Endothelial cell of umbilical vein (primary cell): Measurements from ENCODE around the gene ZNF835. TPM values are rescaled to one million over a fixed set of nuclear protein-coding genes. Genes with fewer than 3 reads are reported as not detected.

Experiments used
- BruUV-seq: library from RNA; stranded (reverse); fragments of 400-500 nt; replicated peaks from 2 replicates; lab custom pipeline; 2021; lab: Mats Ljungman, UMichigan
- CTCF ChIA-PET: fragments of 300-600, 350-600 bp; sonication (Branson Sonifier 250); formaldehyde crosslinking; loops from one replicate; lab custom pipeline; 2021; ENCODE audit warnings: antibody characterized with exemption, inconsistent platforms; lab: Charles Lee
- POLR2A ChIA-PET: fragments of 300-600, 350-600 bp; sonication (Branson Sonifier 250); formaldehyde crosslinking; loops from one replicate; lab custom pipeline; 2021; ENCODE audit warnings: antibody characterized with exemption, inconsistent platforms; lab: Charles Lee
- DNase-seq: peaks from one replicate; pipeline ENCODE4 v3.0.0-alpha.2; 2011; ENCODE audit warnings: low read depth, low spot score
- FAIRE-seq: peaks from 2 replicates; lab custom pipeline; 2011; peaks lifted over from hg19 to GRCh38; lab: Jason Lieb, UNC
- H2AFZ ChIP-seq: 2 replicates; pipeline ENCODE4 v1.6.0; 2012; ENCODE audit warnings: low read depth, low read length, control low read depth, inconsistent platforms
- H3K27ac ChIP-seq: 2 replicates; pipeline ENCODE4 v1.5.1; 2011; ENCODE audit warnings: low read depth, mild to moderate bottlenecking, control low read depth, low read length, moderate library complexity; ENCODE audit not compliant: insufficient read depth
- H3K27me3 ChIP-seq, 2 experiments: 2 replicates each; pipeline versions ENCODE4 v1.6.0 to v1.6.1; 2011; ENCODE audit warnings: low read length in 2 of 2, mixed read lengths in 1 of 2; ENCODE audit not compliant: control insufficient read depth in 2 of 2, insufficient read depth in 2 of 2
- H3K36me3 ChIP-seq, 2 experiments: 2 replicates in 1 of 2; 3 replicates in 1 of 2; pipeline ENCODE4 v1.5.1; 2011; ENCODE audit warnings: low read length in 2 of 2, mild to moderate bottlenecking in 1 of 2, moderate library complexity in 1 of 2; ENCODE audit not compliant: control insufficient read depth in 2 of 2, insufficient read depth in 2 of 2; ENCODE audit errors: extremely low read depth in 1 of 2
- H3K4me1 ChIP-seq: 3 replicates; pipeline ENCODE4 v1.5.1; 2011; ENCODE audit warnings: mild to moderate bottlenecking, low read length; ENCODE audit not compliant: control insufficient read depth, insufficient read depth; ENCODE audit errors: extremely low read depth
- H3K4me2 ChIP-seq: 2 replicates; pipeline ENCODE4 v1.6.1; 2011; ENCODE audit warnings: low read length, control low read depth, mixed read lengths; ENCODE audit not compliant: insufficient read depth
- H3K4me3 ChIP-seq, 3 experiments: fragments of 200-600 bp in 1 of 3; sonication (generic), shearing (Covaris generic) in 1 of 3; replicated peaks in 1 of 3; 2 replicates each; pipeline ENCODE4 v1.5.1; 2011 to 2016; ENCODE audit warnings: control low read depth in 3 of 3, low read length in 3 of 3, mild to moderate bottlenecking in 2 of 3, inconsistent platforms in 1 of 3, low read depth in 1 of 3, moderate library complexity in 1 of 3; ENCODE audit not compliant: insufficient read depth in 1 of 3
- H3K79me2 ChIP-seq: 2 replicates; pipeline ENCODE4 v1.6.0; 2012; ENCODE audit warnings: low read length, inconsistent platforms; ENCODE audit not compliant: control insufficient read depth, insufficient read depth
- H3K9ac ChIP-seq: replicated peaks from 2 replicates; pipeline ENCODE3; 2011; ENCODE audit warnings: low read length, control low read depth; ENCODE audit not compliant: insufficient read depth; ENCODE audit errors: extremely low read depth
- H3K9me1 ChIP-seq: replicated peaks from 3 replicates; pipeline ENCODE4 v1.6.0; 2011; ENCODE audit warnings: mild to moderate bottlenecking, low read length; ENCODE audit not compliant: control insufficient read depth, insufficient read depth; ENCODE audit errors: extremely low read depth
- H3K9me3 ChIP-seq: replicated peaks from 2 replicates; pipeline ENCODE4 v1.5.1; 2012; ENCODE audit warnings: low read length, inconsistent platforms; ENCODE audit not compliant: control insufficient read depth, insufficient read depth
- H4K20me1 ChIP-seq: replicated peaks from 2 replicates; pipeline ENCODE3; 2011; ENCODE audit warnings: mild to moderate bottlenecking, low read length; ENCODE audit not compliant: control insufficient read depth, insufficient read depth; ENCODE audit errors: extremely low read depth
- EZH2 ChIP-seq: IDR thresholded peaks from 2 replicates; pipeline ENCODE4 v1.6.1; 2012; ENCODE audit warnings: borderline replicate concordance, low read depth, mild to moderate bottlenecking, moderate library complexity, low read length, inconsistent platforms; ENCODE audit not compliant: severe bottlenecking
- FOS ChIP-seq: IDR thresholded peaks from 2 replicates; pipeline ENCODE4 v1.6.1; 2011; ENCODE audit warnings: mild to moderate bottlenecking, low read length, moderate library complexity, borderline replicate concordance; ENCODE audit not compliant: insufficient read depth
- GATA2 ChIP-seq: IDR thresholded peaks from 2 replicates; pipeline ENCODE4 v1.7.0; 2011; ENCODE audit warnings: low read depth, mild to moderate bottlenecking, moderate library complexity, mixed read lengths, low read length; ENCODE audit not compliant: insufficient read length, insufficient read depth
- JUN ChIP-seq: IDR thresholded peaks from 2 replicates; pipeline ENCODE4 v1.6.1; 2011; ENCODE audit warnings: borderline replicate concordance, low read depth; ENCODE audit not compliant: insufficient read length, insufficient read depth
- MYC ChIP-seq: IDR thresholded peaks from one replicate; pipeline ENCODE4 v1.6.1; 2011; ENCODE audit warnings: mild to moderate bottlenecking, low read depth, low read length
- POLR2A ChIP-seq: IDR thresholded peaks from 2 replicates; pipeline ENCODE4 v1.6.1; 2012; ENCODE audit warnings: low read depth, mild to moderate bottlenecking, control low read depth, low read length
- POLR2AphosphoS5 ChIP-seq: IDR thresholded peaks from 2 replicates; pipeline ENCODE4 v1.6.1; 2012; ENCODE audit warnings: low read depth, mild to moderate bottlenecking, control low read depth, low read length, moderate library complexity; ENCODE audit not compliant: insufficient read depth
- dilution Hi-C: fragments of 300-500 bp; cut with MboI; formaldehyde crosslinking; loops from one replicate; pipeline ENCODE4 v1.15.0; 2019; ENCODE audit warnings: low sequenced_read_pairs; ENCODE audit not compliant: extremely low pct_ligation_motif_present
- intact Hi-C: fragments of 100-400 bp; cut with micrococcal nuclease; formaldehyde crosslinking; loops from one replicate; pipeline ENCODE4 v1.10.0; 2022
- polyA plus RNA-seq, 4 experiments: library from polyadenylated mRNA; depleted of rRNA in 3 of 4; stranded (reverse) in 3 of 4; unstranded in 1 of 4; fragments of >200 nt; gene quantifications; 2 replicates each; pipeline versions ENCODE4 v1.2.1 to v1.2.3, GENCODE V29; 2011 to 2012; ENCODE audit warnings: missing spikeins in 1 of 4
- total RNA-seq: library from RNA; stranded (reverse); gene quantifications from 2 replicates; pipeline ENCODE4 v1.2.3, GENCODE V29; 2021
- TF ChIP-seq, protein P1 (sequence below), 2 donors: IDR thresholded peaks; 1 replicate in 1 of 2; 2 replicates in 1 of 2; pipeline ENCODE4 v1.5.1; 2011; ENCODE audit warnings: low read length in 2 of 2, mild to moderate bottlenecking in 2 of 2, moderate library complexity in 2 of 2, control low read depth in 1 of 2, inconsistent platforms in 1 of 2, low read depth in 1 of 2; ENCODE audit not compliant: insufficient read depth in 1 of 2; ENCODE audit errors: extremely low read depth in 1 of 2
- TF ChIP-seq, protein P2 (sequence below): IDR thresholded peaks from 2 replicates; pipeline ENCODE4 v1.6.1; 2011; ENCODE audit not compliant: insufficient read depth, insufficient read length

Gene ZNF835
- total and polyA plus RNA-seq, 2 donors (not counting 3 experiments of a cell fraction or from before 2014, with no cell fraction given) = 0.01 TPM; not detected in 1

DNA sequence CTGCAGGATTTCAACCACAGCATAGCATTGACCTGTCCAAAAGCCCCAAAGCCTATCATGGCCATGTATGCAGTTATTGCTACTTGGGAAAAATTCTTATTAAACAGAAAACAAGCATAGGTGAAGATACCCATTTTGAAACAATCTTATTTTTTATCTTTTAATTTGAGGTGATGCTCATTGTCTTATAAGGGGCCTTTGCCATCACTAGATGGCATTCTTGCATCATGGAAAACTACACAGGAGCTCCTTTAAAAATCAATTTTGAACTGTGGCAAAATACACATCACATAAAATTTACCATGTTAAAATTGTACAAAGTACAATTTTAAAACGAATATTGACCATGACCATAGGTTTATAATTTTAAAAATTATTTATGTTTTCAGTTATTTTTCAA lies 38.9 kb upstream of the ZNF835 start:
- no peaks in the 10 kb centered on the region for H3K36me3 ChIP-seq
- ChIA-PET POLR2A (no interaction called here), CTCF (no interaction called here)
- no peak overlapping the region for H3K27ac ChIP-seq
- no peaks in the 10 kb centered on the region for H3K79me2 ChIP-seq
- intact Hi-C loops (no loop called here), dilution Hi-C loops (no loop called here)
- peaks cover 1% of the 10 kb centered on the region for H3K9me3 ChIP-seq
- DNase-seq = no peak
- FAIRE-seq = no peak
- no peaks in the 10 kb centered on the region for H3K9me1 ChIP-seq
- BruUV-seq = no TSS peak
- TF ChIP-seq, protein P1, sequence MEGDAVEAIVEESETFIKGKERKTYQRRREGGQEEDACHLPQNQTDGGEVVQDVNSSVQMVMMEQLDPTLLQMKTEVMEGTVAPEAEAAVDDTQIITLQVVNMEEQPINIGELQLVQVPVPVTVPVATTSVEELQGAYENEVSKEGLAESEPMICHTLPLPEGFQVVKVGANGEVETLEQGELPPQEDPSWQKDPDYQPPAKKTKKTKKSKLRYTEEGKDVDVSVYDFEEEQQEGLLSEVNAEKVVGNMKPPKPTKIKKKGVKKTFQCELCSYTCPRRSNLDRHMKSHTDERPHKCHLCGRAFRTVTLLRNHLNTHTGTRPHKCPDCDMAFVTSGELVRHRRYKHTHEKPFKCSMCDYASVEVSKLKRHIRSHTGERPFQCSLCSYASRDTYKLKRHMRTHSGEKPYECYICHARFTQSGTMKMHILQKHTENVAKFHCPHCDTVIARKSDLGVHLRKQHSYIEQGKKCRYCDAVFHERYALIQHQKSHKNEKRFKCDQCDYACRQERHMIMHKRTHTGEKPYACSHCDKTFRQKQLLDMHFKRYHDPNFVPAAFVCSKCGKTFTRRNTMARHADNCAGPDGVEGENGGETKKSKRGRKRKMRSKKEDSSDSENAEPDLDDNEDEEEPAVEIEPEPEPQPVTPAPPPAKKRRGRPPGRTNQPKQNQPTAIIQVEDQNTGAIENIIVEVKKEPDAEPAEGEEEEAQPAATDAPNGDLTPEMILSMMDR (IDR thresholded peaks at IDR 0.05; ENCODE audit: extremely low read depth in 1 of 2, insufficient read depth in 1 of 2, low read depth in 1 of 2, low read length in 2 of 2) = no peak
- no peak overlapping the region for H3K9ac ChIP-seq
- H3K4me2 ChIP-seq = no peak overlapping the region
- H4K20me1 ChIP-seq = no peaks in the 10 kb centered on the region
- H3K4me1 ChIP-seq = no peaks in the 10 kb centered on the region
- H3K27me3 ChIP-seq = no peaks in the 10 kb centered on the region
- H3K4me3 ChIP-seq = no peak overlapping the region
- no peak overlapping the region for H2AFZ ChIP-seq

DNA sequence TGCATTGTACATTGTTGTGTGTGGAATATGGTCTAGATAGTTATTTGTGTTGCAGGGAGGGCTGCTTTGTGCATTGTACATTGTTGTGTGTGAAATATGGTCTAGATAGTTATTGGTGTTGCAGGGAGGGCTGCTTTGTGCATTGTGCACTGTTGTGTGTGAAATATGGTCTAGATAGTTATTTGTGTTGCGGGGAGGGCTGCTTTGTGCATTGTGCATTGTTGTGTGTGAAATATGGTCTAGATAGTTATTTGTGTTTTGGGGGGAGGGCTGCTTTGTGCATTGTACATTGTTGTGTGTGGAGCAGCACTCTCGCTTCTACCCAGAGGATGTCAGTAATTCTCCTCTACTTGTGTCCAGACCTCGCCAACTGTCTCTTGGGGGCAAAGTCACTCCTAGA lies 36.3 kb upstream of the ZNF835 start:
- no peaks in the 10 kb centered on the region for H3K27me3 ChIP-seq
- no peaks in the 10 kb centered on the region for H3K9me1 ChIP-seq
- no peak for DNase-seq
- no peak for FAIRE-seq
- peaks cover 1% of the 10 kb centered on the region for H3K9me3 ChIP-seq
- no peak overlapping the region for H3K4me3 ChIP-seq
- TF ChIP-seq, protein P2, sequence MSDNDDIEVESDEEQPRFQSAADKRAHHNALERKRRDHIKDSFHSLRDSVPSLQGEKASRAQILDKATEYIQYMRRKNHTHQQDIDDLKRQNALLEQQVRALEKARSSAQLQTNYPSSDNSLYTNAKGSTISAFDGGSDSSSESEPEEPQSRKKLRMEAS = no peak
- TF ChIP-seq MYC (no peak), JUN (no peak), POLR2A (no peak), GATA2 (no peak), FOS (no peak), EZH2 (no peak), POLR2AphosphoS5 (no peak)
- TF ChIP-seq, protein P1 (IDR thresholded peaks at IDR 0.05; ENCODE audit: extremely low read depth in 1 of 2, insufficient read depth in 1 of 2, low read depth in 1 of 2, low read length in 2 of 2) = no peak
- dilution Hi-C loops = no loop called here
- BruUV-seq = no TSS peak
- ChIA-PET POLR2A (no interaction called here), CTCF (no interaction called here)
- intact Hi-C loops = no loop called here
- no peak overlapping the region for H2AFZ ChIP-seq
- H3K79me2 ChIP-seq = no peaks in the 10 kb centered on the region
- no peak overlapping the region for H3K4me2 ChIP-seq
- H3K4me1 ChIP-seq = no peaks in the 10 kb centered on the region
- H3K36me3 ChIP-seq = no peaks in the 10 kb centered on the region
- H3K27ac ChIP-seq = no peak overlapping the region
- no peak overlapping the region for H3K9ac ChIP-seq
- H4K20me1 ChIP-seq = no peaks in the 10 kb centered on the region
